GM19240 (cell line): ENCODE measurements around the gene RBFOX1.

Experiments used
- DNase-seq: peaks from one replicate; pipeline ENCODE4 v3.0.0; 2011; ENCODE audit warnings: low spot score; ENCODE audit not compliant: insufficient read length

RBFOX1 gene

DNA sequence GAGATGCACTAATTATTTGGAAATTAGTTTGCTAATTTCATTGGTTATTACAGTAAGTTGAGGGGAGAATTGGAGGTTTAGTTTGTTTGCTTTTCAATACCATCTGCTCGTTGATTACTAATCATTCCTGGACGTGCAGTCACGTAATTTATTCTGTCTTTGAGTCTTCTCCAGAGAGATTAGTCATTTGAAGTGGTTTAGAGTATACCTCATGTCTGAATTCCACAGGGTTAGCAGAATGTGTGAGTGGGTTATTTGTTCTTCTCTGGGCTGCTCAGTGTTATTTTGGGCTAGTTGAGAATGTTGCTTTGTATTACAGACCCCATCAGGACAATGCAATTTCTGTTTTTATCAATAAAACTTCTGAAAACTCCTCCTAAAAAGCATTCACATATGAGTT lies 265.0 kb downstream of the RBFOX1 start:
- no peak for DNase-seq

DNA sequence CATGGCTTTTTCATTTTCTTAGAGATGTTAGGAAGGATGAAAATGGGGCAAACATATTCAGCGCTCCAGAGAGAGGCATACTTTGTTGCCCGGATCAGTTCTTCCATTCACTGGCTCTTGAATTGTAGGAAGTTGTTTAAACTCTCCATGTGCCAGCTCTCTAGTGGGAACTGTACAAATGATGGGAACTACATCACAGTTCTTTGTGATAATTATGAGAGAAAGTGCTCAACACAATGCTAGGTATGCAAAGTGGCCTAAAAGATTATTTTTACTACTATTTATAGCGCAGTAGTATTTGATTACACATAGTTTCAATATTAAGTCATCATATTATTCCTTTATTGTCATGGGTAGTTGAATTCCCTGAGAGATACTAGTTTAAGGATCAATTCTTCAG lies 268.5 kb downstream of the RBFOX1 start:
- no peak for DNase-seq

DNA sequence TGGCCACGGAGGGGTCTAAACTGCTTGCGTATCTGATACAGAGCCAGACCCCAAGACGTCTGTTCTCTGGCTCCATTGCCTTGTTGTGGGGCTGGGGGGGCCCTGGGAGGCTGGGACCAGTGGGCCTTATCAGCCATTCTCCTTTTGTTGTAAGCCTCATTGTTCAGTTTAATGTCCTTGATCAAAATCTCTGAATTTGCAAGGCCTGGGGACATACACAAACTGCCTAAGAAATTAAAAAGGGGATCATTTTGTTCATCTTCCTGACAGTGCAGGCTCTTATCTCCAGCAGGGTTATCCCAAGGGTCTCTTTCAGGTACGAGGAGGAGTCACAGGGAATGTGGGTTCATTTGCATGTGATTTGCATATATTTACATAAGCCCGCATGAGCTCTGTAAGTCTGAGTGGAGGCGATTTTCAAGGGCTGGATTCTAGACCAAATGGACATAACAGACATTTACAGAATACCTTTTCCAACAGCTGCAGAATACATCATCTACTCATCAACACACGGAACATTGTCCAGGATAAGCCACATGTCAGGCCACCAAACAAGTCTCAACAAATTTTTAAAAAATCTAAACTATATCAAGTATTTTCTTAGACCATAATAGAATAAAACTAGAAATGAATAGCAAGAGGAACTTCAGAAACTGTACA lies 269.8 kb downstream of the RBFOX1 start:
- no peak for DNase-seq

DNA sequence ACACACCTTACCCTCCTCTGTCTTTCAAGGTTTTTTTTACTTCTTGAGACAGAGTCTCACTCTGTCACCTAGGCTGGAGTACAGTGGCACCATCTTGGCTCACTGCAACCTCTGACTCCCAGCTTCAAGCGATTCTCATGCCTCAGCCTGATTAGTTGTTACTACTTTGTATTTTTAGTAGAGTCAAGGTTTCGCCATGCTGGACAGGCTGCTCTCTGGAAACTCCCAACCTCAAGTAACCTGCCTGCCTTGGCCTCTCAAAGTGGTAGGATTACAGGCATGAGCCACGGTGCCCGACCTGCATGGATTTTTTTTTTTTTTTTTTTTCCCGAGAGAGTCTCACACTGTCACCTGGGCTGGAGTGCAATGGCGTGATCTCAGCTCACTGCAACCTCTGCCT lies 273.2 kb downstream of the RBFOX1 start:
- DNase-seq: no peak

DNA sequence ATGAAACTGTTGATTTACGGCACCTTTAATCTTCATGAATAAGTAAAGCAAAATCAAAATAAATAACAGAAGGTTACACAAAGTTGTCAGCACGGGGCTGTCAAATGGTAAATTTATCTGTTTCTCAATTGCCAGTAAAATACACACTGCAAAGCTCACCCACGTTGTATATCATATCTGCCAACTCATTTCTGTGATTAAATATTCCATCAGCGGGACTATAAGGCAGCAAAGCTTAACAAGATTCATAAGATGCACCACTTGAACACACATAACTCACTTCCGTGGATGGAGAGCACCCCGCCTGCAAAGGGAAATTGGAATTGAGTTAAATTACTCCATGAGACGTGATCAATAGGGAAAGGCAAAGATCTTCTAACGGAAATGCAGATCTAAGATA lies 280.0 kb downstream of the RBFOX1 start:
- no peak for DNase-seq

DNA sequence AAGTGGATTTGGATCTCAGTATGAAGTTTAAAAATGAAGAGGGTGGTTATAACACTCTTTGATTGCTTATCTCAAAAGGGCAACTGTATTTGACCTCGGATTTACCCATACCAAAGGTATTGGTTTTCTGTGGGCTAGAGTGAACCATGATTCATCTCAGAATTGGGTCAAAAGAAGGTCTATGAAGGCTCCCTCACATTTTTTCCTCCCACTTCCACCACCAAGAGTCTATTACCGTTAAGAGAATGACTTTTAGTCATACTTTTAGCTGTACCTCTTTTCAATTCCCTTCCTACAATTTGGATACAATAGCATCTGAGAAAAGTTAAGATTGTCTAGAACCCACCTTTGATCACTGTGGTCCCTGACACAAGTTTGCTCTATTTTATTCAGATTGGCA lies 280.9 kb downstream of the RBFOX1 start:
- DNase-seq: no peak

DNA sequence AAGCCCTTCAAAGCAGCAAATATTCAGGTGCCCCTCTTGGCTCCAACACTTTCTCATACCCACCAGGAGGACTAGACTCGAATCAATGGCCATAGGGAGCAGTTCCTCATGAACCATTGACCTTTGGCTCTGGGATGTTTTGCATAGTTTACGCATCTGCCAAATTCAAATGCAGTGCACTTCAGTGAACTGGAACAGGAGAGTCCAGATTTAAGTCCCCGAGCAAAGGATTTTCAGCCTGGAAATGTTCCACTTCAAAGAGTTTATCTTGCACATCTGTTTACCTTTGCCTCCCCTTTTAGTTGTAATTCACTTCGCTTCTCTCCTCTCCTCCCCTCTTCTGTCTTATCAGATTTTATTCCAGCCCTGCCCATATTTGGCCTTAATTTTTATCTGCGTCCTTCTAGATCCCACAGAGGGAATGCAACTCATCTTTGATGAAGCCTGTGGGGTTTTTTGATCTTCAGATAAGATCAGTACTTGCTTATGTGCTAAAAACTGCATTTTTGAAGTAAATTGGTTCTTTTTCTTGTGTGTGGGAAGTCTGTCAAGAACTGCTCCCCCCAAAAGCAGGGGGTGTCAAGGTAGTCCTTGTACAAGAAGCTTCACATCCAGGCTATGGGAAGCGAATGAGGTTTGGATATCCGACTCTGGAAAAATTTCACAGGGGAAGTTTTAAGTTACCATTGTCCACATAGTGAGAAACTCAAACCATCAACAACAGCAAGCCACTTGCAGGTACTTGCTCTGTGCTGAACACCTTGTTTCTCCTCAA lies 281.6 kb downstream of the RBFOX1 start:
- no peak for DNase-seq

DNA sequence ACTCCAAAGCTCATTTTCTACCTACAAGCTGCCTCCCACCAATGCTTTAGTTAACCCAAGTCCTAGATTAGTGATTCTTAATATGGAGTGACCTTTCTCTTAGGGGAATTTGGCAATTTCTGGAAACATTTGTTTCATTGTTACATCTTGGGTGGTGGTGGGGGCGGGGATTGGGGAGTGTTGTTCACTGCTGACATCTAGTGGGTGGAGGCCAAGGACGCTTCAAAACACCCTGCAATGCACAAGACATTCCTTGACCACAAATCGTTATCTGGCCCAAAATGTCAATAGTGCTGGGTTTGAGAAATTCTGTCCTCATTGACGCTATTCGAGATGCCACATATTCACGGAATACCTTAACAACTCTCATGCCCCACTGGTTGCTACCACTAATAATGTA lies 282.9 kb downstream of the RBFOX1 start:
- no peak for DNase-seq

DNA sequence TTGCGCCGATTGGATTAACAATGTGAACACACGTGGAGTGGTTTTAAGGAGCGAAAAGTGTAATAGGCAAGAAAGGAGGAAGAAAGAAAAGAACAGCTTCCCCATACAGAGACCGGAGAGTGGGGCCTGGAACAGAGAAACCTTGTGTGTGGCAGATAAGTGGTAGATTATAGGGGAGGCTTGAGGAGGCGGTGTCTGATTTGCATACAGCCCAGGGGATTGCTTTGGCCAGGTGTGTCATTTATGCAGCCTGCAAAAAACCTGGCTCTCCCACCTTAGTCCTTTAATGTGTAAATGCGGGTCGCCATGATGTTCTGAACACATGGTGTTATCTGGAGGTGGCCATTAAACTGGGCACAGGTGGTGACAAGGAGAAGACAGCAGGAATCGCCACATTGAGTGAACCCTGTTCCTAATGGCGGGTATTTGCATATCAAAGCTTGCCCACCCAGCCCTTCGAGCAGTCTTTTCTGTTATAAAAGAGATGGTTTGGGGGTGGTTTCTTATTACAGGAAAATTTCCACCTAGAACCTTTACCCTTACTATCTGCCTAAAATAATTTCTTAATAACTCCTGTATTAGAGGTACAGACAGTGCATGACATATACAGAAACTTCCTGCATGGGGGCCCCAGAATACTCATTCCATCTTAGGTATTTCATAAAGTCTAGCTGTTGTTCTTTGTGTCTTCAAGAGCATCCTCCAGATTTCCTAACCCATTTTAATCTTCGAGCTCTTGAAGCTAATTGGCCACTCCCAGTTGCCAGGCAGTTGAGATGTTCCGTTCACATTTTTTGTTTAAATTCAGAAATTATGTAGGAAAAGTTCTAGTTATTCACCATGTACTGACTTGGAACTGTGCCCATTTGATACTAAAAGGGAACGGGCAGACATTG lies 292.5 kb downstream of the RBFOX1 start:
- DNase-seq: no peak

DNA sequence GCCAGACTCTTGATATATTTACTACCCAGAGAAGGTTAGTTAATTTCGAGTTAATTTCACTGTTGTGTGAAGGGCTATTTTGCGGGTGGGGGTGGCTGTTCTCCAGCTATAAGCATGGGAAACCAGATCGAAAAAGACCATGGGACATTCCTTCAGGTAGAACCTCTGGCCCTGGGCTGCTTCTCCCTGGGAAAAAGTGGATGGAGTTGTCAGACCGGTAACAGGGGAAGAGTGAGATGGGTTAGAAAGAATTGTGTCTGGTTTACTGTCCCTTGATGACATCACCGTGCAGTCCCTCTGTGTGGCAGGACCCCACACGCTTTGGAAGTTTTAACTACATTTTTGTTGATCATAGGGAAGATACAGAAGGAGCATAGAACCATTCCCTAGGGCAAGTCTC lies 296.3 kb downstream of the RBFOX1 start:
- DNase-seq: no peak

DNA sequence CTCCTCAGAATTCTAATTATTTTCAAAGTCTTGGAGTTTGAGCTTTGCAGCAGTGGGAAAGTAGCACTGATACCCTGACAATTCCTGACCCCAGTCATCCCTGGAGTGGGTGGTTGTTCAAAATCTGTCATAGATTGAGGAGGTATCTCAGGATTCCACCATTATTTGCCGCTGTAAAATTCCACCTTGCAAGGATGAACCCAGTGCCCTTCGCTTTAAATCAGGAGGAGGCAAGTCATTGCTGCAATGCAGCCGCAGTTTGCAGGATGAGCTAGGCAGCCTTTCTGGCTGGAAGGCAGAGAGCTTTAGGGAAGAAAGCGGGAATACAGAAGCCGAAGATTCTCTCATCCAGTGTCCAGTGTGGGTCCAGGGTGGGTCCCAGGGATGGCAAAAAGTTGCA lies 296.9 kb downstream of the RBFOX1 start:
- DNase-seq: no peak

DNA sequence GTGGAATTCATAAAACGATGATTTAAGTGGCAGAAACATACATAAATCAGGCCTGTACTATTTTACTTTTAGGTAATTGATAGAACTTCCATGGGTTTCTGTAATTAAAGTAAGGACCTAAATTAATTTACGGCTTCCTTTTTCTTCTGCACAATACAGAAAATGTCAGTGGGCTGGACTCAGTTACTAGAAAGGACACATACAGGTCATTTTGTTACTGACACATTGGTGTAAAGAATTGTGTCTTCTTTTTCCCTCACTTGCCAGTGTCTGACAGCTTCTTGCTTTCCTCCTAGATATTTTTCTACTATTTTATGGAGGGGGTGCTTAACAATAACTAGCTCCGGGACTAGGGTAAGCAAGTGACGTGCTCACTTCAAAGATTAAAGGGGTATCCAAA lies 304.8 kb downstream of the RBFOX1 start:
- DNase-seq: no peak

DNA sequence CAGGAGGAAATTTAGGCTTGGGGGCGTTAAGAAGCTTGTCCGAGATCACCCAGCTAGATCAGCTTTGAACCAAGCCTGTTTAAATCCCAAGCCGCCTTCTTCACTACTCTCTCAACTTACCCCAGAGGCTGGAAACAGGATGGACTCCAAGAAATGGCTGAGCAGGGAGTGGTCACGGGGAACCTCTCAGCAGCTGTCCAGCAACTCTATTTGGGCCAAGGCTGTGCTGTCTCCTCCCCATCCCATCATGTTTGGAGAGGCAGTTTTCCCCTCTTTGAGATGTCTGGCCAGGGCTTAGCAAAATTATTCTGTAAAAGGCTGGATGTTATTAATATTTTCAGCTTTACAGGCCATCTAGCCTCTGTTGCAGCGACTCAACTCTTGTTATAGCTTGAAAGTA lies 305.7 kb downstream of the RBFOX1 start:
- DNase-seq: no peak

DNA sequence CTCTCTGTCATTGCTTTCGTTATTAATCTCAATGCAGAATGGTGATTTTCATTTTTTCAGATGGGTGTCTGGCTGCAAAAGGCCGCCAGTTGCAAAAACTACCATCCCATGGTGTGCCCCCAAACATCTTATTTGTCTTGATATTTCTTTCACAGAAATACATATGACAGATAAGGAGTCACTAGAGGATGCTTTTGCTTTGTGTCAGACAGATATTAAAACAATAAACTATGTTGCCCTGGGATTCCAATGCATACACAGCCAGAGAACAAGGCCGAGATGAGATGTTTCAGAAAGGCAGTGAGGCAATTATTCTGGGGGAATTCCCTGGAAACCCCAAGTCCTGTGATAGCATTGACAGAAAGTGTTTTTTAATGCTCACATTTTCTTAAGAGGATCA lies 307.7 kb downstream of the RBFOX1 start:
- DNase-seq: no peak

DNA sequence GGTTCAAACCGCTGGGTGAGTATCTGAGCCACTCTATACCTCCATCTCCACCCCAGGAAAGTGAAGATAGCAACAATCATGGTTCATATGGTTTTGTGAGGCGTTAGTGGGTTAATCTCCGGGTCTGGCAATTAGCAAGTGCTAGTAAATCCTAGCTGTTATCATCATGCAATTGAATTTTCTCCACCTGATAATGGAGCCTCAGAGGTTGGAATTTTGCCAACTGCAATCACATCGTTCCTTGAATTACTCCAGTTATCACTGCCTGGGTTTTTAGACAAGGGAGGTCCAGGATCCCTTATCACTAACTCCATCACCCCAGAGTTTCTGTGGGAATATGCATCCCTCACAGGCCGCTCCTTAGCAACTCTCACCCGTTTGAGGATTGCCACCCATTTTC lies 311.5 kb downstream of the RBFOX1 start:
- no peak for DNase-seq

DNA sequence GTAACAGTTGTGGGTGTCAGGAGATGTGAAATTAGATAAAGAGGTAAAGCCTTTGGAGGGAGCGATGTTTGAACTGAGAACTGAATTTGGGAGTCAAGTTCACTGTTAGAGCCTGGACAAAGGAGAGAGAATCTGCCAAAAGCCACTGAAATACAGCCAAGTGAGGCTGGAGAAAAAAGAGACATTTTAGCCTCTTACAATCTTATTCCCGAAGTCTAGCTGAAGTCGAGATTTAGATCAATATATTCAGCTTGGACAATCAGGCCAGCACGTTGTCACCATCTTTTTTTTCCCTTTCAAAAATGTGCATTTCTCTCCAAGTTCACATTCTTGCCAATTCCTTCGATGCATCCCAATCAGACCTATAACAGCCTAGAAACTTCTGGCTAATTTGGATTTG lies 312.2 kb downstream of the RBFOX1 start:
- DNase-seq: no peak

DNA sequence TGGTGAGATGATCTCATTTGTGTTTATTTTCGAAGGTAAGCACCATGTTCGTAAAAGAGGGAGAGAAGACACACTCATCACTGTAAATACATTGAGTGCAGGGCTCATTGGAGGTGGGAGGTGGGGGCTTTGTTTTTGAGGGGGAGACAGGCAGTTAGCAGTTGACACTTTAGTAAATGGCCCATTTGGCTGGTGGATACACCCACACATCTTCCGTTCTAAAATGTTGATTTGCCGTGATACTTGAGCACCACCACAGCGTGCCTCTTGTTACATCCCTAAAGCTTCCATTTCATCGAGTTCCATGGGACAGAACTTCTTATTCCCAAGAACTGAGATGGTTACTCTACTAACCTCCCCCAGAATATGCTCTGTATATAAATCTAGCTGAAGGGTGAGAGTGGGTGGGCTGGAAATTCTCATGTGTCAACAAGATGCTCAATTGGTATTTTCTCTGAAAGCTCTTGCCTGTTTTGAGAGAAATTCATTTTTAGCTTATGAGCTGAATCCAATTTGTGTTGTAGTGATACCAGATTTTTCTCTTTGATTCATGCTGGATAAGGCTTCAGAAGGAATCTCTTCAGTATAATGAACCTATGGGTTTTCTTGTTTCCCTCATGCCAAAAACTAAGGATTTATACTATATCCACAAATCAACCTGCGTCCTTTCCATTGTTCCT lies 314.3 kb downstream of the RBFOX1 start:
- no peak for DNase-seq

DNA sequence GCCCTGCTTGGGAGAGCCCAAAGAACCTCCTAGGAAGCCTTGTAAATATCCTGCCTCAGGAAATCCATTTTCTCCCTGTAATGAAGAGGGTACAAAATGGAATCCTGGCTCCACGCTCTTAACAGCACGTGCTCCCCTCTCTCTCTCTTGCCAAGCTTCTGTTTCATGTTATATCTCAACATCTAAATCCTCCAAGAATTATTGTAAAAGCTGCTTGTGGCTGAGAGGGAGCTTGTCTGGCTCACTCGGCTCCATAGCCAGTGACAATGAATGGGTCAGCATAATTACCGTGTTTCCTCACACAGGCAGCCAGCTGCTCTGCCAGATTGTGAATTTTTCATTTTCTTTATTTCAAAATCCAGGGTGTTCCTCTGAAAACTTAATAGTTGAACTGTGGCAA lies 317.8 kb downstream of the RBFOX1 start:
- no peak for DNase-seq

DNA sequence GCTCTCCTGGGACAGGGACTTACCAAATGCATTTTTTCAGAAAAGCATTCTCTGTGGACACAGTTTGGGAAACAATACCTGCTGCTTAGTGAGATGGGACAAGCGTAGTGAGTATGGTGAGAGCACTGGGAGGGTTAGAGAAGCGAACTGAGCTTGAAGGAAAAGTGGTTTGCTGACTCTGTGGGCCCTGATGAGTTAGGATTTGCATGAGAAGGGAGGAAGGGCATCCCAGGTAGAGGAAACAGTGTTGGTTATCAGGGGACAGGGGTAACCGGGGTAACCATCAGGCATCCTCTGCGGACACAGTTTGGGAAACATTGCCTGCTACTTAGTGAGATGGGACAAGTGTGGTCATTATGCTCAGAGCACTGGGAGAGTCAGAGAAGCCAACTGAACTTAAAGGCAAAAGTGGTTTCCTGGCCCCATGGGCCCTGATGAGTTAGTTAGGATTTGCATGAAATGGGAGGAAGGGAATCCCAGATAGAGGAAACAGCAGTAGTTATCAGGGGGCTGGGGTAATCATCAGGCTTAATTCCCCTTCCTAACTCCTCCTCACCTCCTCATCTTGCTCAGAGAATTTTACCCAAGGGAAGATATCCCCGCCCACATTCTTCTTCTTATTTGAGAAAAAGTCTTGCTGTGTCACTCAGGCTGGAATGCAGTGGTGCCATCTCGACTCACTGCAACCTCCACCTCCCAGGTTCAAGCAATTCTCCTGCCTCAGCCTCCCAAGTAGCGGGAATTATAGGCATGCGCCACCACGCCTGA lies 319.3 kb downstream of the RBFOX1 start:
- no peak for DNase-seq

DNA sequence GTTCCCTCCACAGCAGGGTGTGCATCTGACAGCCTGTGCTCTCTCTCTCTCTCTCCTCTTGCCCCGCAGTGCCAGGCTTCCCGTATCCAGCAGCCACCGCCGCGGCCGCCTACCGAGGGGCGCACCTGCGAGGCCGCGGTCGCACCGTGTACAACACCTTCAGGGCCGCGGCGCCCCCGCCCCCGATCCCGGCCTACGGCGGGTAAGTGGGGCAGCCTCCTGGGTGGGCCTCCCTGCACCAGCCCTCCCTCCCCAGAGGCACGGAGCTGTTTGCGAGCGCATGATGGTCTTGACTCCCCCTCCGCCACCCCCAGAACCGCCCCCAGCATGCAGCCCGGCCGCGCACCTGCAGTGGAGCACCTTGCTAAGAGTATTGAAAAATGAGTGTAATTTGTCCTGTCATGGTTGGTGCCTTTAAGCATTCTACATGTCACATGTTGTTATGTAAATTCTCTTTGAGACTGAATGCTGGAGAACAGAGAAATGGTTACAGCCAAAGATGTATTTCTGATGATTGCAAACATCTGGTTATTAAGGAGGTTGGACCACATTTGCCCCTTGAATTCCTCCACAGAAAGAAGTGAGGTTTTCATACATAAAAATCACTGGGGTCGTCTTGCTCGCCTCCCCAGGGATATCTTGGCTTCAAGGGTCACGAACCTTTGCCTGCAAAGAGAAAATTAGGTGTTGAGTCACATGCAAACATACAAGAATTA lies 321.3 kb downstream of the RBFOX1 start:
- no peak for DNase-seq
